ENCODE results near the gene AXIN1.
"Not testable (repeated sequence)": the region's sequence is repeated elsewhere in the genome, so short reads cannot be mapped to it uniquely, and the experiment has no call there.

AXIN1 gene

DNA sequence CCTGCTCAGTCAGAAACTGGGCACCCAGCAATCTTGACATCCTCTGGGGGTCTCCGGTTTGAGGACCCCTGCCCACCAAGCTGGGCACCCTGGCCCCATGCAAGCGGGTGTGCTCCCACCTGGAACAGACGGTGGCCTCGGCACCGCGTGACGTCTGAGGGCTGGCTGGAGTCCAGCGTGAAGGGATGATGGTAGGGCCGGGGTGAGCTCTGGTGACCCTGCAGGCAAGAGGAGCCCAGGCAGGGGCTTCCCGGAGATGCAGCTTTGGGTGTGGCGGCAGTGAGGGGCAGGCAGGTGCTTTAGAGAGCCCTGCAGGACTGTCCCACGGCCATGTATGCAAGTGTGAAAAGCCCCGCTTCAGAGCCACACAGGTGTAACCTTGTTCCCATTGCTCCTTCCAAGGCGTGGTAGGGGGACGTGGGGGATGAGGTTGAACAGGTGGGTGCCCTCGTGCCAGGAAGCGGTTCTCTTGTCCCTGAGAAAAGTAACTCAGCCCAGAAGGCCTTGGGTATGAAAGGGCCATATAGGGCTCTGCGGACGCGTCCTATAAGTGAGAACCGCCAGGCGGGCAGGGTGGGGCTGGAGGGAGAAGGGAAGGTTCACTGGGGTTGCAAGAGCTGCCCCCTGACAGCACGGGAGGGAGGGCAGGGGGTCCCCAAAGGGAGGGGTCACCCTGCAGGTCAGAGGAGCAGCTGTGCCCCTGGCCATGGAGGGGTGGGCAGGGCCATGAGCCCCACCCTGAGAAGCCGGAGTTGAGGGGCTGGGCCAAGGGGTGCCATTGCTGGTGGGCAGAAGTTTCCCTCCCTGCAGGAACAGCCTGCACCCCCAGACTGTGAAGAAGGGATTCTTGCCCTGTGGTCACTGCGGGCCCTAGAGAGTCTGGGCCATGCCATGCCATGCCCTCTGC is 86.0 kb downstream of the AXIN1 start:
- DNase-seq (ENCODE audit: low spot score) = no peak

GRCh38 chr16:265711-266110 is 86.8 kb downstream of the AXIN1 start:
- no peak for DNase-seq (ENCODE audit: low spot score)

- DNase-seq (ENCODE audit: low spot score) = no peak
Observed at GRCh38 chr16:265002-265529, 87.5 kb downstream of the AXIN1 start.

DNA sequence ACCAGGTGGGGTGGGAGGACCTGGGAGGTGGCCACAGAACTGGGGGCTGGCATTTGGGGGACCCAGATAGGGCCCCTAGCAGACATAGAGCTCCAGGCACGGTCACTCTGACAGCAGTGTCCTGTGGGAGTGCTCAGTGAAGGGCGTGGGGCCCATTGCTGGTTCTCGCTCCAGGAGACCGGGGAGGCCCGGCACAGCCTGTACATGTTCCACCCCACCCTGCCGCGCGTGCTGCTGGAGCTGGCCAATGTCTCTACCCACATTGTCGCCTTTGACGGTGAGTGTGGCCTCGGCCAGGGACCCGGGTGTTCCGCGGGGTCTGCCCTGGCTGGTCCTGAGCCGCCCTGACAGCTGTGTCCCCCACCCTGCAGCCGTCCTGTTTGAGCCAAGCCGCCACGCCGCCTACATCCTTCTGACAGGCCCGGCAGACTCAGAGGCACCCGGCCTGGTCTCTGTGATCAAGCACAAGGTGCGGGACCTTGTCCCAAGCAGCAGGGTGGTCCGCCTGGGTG is 88.0 kb downstream of the AXIN1 start:
- DNase-seq (ENCODE audit: low spot score) = no peak

DNA sequence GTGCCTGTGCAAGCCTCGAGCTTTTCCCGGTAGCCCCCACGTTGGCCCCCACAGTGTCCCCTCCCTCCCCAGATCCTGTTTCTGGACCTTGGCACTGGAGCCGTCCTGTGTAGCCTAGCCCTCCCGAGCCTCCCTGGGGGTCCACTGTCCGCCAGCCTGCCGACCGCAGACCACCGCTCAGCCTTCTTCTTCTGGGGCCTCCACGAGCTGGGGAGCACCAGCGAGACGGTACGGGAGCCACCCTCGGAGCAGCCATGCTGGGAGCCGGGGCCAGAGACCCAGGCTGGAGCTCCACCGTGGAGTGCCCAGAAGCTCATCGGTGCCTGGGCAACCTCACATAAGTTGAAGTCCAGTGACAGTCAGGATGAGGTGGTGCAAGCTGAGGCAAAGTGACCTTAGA is 88.6 kb downstream of the AXIN1 start:
- DNase-seq (ENCODE audit: low spot score) = no peak

DNA sequence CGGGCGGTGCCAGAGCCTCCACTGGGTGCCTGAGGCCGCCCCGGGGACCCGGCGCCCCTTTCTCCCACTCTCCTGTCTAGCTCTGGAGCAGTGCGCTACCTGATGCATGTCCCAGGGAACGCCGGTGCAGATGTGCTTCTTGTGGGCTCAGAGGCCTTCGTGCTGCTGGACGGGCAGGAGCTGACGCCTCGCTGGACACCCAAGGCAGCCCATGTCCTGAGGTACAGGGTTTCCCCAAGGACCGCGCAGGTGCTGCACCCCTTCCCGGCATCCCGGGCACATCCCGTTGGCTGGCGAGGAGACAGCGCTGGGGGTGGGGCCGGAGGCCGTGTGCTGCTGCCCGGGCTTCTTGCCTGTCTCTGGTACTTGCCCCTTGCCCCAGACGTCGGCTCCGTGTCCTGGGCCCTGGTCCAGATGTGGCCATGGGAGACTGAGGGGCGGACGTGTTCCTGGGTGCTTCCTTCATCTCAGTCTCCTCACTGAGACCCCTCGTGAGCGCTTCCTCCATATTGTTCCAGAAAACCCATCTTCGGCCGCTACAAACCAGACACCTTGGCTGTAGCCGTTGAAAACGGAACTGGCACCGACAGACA is 89.2 kb downstream of the AXIN1 start:
- no peak for DNase-seq (ENCODE audit: low spot score)

DNA sequence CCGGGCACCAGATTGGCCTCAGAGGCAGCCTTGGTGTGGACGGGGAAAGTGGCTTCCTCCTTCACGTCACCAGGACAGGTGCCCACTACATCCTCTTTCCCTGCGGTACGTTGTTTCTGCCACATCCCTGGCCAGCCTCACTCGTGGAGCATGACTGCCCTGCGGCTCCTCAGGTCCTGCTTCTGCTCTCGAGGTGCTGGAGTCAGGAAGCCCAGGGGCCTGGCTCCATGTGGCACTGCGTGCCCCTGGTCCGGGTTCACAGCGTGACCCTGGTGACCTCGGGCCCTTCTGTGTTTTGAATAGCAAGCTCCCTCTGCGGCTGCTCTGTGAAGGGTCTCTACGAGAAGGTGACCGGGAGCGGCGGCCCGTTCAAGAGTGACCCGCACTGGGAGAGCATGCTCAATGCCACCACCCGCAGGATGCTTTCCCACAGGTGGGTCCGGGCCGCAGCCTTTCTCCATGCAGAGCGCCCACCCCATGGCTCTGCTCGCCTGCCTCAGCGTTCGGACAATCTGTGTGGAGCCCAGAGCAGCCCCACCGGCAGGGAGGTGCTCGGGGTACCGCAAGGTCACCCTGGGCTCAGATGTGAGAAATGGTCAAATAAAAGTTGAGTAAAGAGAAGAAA is 90.3 kb downstream of the AXIN1 start:
- DNase-seq (ENCODE audit: low spot score) = no peak

GRCh38 chr16:261031-261691 is 91.4 kb downstream of the AXIN1 start:
- DNase-seq (ENCODE audit: low spot score) = no peak

DNA sequence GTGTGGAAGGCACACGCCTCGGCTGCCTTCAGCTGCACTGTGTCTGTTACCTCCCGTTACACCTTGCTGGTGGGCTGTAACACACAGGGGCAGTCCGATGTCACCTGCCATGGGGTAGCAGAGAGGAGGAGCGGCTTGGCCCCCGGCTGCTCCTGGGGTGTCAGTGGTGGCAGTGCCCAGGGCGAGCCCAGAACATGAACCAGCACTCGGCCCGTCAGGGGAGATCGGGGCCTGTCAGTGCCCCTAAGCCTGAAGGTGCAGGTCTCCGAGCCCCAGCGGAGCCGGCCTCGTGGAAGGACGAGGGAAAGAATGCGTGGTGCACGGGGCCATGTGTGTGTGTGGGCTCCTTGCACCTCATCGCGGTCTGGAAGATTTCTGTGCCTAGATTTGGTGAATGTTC is 92.2 kb downstream of the AXIN1 start:
- no peak for DNase-seq (ENCODE audit: low spot score)

- DNase-seq (ENCODE audit: low spot score) = no peak
Observed at GRCh38 chr16:259814-260253, 92.7 kb downstream of the AXIN1 start.

GRCh38 chr16:259226-259625 is 93.3 kb downstream of the AXIN1 start:
- DNase-seq (ENCODE audit: low spot score) = no peak

DNA sequence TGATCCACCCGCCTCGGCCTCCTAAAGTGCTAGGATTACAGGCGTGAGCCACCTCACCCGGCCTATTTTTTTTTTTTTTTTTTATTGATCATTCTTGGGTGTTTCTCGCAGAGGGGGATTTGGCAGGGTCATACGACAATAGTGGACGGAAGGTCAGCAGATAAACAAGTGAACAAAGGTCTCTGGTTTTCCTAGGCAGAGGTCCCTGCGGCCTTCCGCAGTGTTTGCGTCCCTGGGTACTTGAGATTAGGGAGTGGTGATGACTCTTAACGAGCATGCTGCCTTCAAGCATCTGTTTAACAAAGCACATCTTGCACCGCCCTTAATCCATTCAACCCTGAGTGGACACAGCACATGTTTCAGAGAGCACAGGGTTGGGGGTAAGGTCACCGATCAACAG is 94.4 kb downstream of the AXIN1 start:
- not testable (repeated sequence) for DNase-seq (ENCODE audit: low spot score)

DNA sequence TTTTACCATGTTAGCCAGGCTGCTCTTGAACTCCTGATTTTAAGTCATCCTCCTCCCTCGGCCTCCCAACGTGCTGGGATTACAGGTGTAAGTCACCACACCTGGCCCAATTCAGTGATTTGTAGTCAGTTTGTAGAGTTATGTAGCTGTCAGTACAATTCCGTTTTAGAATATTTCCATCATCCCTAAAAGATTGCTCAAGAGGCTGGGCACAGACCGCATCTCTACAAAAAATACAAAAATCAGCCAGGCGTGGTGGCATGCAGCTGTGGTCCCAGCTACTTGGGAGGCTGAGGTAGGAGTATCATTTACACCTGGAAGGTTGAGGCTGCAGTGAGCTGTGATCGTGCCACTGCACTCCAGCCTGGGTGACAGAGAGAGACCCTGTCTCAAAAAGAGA is 97.3 kb downstream of the AXIN1 start:
- DNase-seq (ENCODE audit: low spot score) = no peak

- DNase-seq (ENCODE audit: low spot score) = no peak
Observed at GRCh38 chr16:254461-254860, 98.1 kb downstream of the AXIN1 start.

DNA sequence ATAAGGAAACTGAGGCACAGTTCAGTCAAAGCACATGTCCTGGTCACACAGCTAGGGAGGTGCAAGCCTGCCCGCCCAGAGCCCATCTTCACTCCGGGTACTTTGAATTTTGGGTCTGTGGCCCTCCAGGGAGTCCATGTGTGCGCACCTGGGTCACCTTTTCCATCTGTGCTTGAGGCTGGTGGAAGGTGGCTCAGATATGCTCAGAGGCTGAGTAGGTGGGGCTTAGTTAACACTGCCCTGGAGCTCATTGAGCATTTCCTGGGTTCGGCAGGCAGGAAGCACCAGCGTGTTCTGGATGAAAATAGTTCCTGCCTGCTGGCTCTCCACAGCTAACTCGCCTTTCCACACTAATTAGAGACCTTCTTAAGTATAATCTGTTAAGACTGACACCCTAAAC is 98.7 kb downstream of the AXIN1 start:
- no peak for DNase-seq (ENCODE audit: low spot score)

- no peak for DNase-seq (ENCODE audit: low spot score)
Observed at GRCh38 chr16:252366-253337, 99.9 kb downstream of the AXIN1 start.

DNA sequence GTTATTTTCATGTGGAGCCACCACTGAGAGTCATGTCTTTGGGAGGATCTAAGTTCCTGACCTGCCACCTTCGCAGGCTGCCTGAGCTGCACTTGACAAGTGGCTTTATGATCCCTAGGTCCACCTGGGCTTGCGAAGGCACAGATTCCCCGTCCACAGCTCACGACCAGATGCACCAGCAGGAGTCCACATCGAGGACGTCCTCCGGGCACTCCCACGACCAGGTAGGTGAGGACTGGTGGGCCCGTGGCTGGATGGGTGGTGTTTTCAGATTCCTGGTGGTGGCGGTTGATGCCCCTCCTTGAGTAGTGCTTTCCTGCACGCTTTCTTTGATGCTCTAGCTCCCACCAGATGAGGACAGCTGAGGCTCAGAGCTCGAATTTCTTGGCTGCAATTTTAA is 103.1 kb downstream of the AXIN1 start:
- no peak for DNase-seq (ENCODE audit: low spot score)

DNA sequence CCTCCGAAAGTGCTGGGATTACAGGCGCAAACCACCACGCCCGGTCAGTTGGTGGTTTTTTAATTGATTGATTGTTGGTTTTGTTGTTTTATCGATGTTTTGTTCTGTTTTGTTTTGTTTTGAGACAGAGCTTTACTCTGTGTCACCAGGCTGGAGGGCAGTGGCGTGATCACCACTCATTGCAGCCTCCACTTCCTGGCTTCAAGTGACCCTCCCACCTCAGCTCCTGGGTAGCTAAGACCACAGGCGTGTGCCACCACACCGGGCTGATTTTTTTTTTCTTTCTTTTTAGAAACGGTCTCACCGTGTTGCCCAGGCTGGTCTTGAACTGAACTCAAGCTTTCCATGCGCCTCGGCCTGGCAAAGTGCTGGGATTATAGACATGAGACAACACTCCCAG is 105.5 kb downstream of the AXIN1 start:
- DNase-seq (ENCODE audit: low spot score) = no peak

- no peak for DNase-seq (ENCODE audit: low spot score)
Observed at GRCh38 chr16:245105-245504, 107.4 kb downstream of the AXIN1 start.

DNA sequence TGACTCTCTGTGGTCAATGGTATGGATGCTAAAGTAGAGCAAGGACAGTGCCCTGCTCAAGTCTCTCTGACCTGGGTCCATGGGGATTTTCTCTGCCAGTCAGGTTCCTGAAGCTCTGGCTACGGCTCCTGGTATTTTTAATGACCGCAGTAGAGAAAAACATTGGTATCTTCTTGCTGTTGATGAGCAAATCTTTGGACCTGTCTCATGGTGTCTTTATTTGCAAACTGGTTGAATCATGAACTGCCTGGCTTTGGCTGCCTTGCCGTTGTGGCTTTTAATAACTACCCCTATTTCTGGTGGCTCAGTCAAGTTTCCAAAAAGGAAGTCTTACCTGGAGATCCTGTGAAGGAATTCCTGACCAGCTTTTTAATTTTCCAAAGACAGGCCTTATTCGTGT is 109.2 kb downstream of the AXIN1 start:
- no peak for DNase-seq (ENCODE audit: low spot score)

- DNase-seq (ENCODE audit: low spot score) = no peak
Observed at GRCh38 chr16:242281-242680, 110.2 kb downstream of the AXIN1 start.
